Activated CD4-positive, alpha-beta T cell treated with anti-CD3 and anti-CD28 coated beads, Interleukin-2, amount 50 U/mL, for 16 hours (primary cell): ENCODE results near the gene SLC1A2.

Experiments used
- DNase-seq: peaks from one replicate; pipeline ENCODE4 v3.0.0-alpha.2; 2020

Gene SLC1A2

GRCh38 chr11:35265755-35266454, 153.5 kb downstream of the SLC1A2 start:
- no peak for DNase-seq

- DNase-seq = no peak
These were observed 156.6 kb downstream of the SLC1A2 start for GRCh38 chr11:35262735-35263134.

GRCh38 chr11:35262056-35262455, 157.3 kb downstream of the SLC1A2 start:
- DNase-seq = no peak

- DNase-seq = no peak
These were observed 158.2 kb downstream of the SLC1A2 start for GRCh38 chr11:35261197-35261596.

GRCh38 chr11:35260342-35260985, 158.9 kb downstream of the SLC1A2 start:
- no peak for DNase-seq

GRCh38 chr11:35259529-35259928, 159.8 kb downstream of the SLC1A2 start:
- no peak for DNase-seq

GRCh38 chr11:35257281-35257680, 162.1 kb downstream of the SLC1A2 start:
- DNase-seq = peak; percentile 54

GRCh38 chr11:35256296-35256695, 163.1 kb downstream of the SLC1A2 start:
- no peak for DNase-seq

GRCh38 chr11:35255514-35255913, 163.8 kb downstream of the SLC1A2 start:
- no peak for DNase-seq

- no peak for DNase-seq
These were observed 166.1 kb downstream of the SLC1A2 start for GRCh38 chr11:35253237-35253636.

- DNase-seq = no peak
These were observed 168.7 kb downstream of the SLC1A2 start for GRCh38 chr11:35250621-35251020.

- no peak for DNase-seq
These were observed 169.2 kb downstream of the SLC1A2 start for GRCh38 chr11:35250192-35250591.

- no peak for DNase-seq
These were observed 170.6 kb downstream of the SLC1A2 start for GRCh38 chr11:35248558-35249323.

- no peak for DNase-seq
These were observed 171.5 kb downstream of the SLC1A2 start for GRCh38 chr11:35247863-35248262.

GRCh38 chr11:35247428-35247827, 171.9 kb downstream of the SLC1A2 start:
- peak; percentile 27 for DNase-seq

- DNase-seq = no peak
These were observed 172.6 kb downstream of the SLC1A2 start for GRCh38 chr11:35246745-35247144.

GRCh38 chr11:35245786-35246185, 173.6 kb downstream of the SLC1A2 start:
- no peak for DNase-seq

- no peak for DNase-seq
These were observed 174.3 kb downstream of the SLC1A2 start for GRCh38 chr11:35245056-35245455.

GRCh38 chr11:35243774-35244173, 175.6 kb downstream of the SLC1A2 start:
- no peak for DNase-seq

- DNase-seq = peak; percentile 14
These were observed 176.7 kb downstream of the SLC1A2 start for GRCh38 chr11:35242412-35243242.

GRCh38 chr11:35241531-35241930, 177.8 kb downstream of the SLC1A2 start:
- no peak for DNase-seq

GRCh38 chr11:35241083-35241482, 178.3 kb downstream of the SLC1A2 start:
- DNase-seq = no peak

GRCh38 chr11:35239471-35240075, 179.8 kb downstream of the SLC1A2 start:
- no peak for DNase-seq
